ENCODE measurements around the gene CSNK1G2. TPM values are rescaled to one million over a fixed set of nuclear protein-coding genes. Genes with fewer than 3 reads are reported as not detected.

Gene CSNK1G2
- total and polyA plus RNA-seq, 2 experiments from 2014 or later: 97.7 to 100 TPM

DNA sequence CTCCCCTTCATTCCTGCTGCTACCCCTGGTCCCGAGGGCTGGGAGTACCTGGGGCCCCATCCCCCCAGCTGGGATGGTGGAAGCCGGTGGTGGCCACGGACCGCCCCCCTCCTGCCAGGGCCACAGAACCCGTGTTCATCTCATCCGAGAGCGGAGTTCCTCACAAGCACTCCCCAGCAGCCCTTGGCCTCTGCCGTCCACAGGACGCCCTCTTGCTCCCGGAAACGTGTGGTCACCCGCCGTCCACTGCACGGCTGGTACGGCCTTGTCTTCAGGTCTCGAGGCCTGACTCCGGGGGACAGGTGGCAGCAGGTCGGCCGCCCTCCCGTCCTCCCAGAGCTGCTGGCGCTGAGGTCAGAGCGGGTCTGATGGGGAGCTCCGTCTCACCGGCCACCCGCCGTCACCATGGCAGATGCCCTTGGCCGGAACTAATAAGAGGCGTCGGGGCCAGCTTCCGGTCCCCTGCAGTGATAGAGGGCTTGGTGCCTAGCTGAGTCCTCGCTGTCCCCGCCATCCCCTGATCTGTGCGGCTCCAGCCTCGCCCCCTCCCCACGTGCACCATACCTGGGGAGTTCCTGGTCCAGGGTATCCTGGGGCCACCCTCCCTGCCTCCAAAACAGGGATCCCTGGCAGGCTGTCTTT is 16.5 kb upstream of the CSNK1G2 start:
- no peak overlapping the region for H3K27ac ChIP-seq
- no peak for DNase-seq (ENCODE audit: low read depth in 1 of 2, low spot score in 1 of 2)
- H3K36me3 ChIP-seq: peaks cover 5% of the 10 kb centered on the region
- H3K4me1 ChIP-seq (ENCODE audit: low read depth): no peaks in the 10 kb centered on the region
- TF ChIP-seq, protein P1, sequence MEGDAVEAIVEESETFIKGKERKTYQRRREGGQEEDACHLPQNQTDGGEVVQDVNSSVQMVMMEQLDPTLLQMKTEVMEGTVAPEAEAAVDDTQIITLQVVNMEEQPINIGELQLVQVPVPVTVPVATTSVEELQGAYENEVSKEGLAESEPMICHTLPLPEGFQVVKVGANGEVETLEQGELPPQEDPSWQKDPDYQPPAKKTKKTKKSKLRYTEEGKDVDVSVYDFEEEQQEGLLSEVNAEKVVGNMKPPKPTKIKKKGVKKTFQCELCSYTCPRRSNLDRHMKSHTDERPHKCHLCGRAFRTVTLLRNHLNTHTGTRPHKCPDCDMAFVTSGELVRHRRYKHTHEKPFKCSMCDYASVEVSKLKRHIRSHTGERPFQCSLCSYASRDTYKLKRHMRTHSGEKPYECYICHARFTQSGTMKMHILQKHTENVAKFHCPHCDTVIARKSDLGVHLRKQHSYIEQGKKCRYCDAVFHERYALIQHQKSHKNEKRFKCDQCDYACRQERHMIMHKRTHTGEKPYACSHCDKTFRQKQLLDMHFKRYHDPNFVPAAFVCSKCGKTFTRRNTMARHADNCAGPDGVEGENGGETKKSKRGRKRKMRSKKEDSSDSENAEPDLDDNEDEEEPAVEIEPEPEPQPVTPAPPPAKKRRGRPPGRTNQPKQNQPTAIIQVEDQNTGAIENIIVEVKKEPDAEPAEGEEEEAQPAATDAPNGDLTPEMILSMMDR (IDR thresholded peaks at IDR 0.05; ENCODE audit: low read depth, low read length): no peak
- H3K9me3 ChIP-seq (ENCODE audit: low read depth): no peaks in the 10 kb centered on the region
- H3K27me3 ChIP-seq: no peaks in the 10 kb centered on the region
- H3K4me3 ChIP-seq: no peak overlapping the region

DNA sequence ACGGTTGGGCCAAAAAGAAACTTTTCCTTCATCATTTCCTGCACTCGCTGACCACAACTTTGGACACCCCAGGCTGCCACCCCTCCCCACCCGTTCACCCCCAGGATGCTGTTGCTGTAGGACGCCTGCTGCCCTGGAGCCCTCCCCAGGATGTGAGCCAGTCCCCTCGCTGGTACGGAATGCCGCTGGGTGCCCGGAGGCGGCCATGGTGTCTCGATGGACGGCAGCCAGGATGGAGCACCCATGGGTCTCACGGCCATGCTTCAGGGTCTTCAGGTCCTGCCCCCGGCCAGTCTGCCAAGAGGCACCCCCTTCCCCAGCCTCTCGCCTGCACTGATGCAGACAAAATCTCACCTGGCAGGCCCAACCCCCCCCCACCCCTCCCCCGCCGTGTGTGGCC is 15.4 kb upstream of the CSNK1G2 start:
- TF ChIP-seq, protein P1 (IDR thresholded peaks at IDR 0.05; ENCODE audit: low read depth, low read length): no peak
- Histone ChIP-seq H3K36me3 (peaks cover 5% of the 10 kb centered on the region), H3K27ac (no peak overlapping the region), H3K4me1 (ENCODE audit: low read depth) (peaks cover 3% of the 10 kb centered on the region), H3K9me3 (ENCODE audit: low read depth) (no peaks in the 10 kb centered on the region), H3K4me3 (no peak overlapping the region), H3K27me3 (no peaks in the 10 kb centered on the region)
- no peak for DNase-seq (ENCODE audit: low read depth in 1 of 2, low spot score in 1 of 2)

DNA sequence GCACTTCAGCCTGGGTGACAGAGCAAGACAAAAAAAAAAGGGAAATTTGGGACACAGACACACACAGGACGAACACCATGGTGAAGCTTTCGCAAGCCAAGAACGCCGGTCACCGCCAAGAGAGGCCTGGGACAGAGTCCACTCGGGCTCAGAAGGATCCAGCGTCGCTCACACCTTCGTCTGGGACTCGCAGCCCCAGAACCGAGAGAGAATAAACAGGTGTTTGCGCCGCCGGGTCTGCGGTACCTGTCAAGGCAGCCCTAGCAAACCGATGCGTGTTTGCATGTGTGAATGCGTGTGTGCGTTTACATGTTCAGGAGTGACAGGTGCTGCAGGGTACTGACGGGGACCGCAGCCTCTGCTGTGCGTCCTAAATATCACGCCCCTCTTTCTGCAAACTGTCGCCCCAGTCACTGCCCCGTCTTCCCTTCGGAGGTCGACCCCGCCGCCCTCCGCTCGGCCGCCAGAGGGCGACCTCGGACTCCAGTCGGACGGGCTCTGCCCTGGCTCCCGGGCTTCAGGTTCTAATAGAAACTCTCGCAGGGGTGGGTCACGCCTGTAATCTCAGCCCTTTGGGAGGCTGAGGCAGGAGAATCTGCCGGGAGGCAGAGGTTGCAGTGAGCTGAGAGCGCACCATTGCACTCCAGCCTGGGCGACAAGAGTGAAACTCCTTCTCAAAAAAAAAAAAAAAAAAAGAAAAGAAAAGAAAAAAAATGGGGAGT is 11.8 kb upstream of the CSNK1G2 start:
- TF ChIP-seq, protein P1 (IDR thresholded peaks at IDR 0.05; ENCODE audit: low read depth, low read length): peak; percentile 74
- H3K9me3 ChIP-seq (ENCODE audit: low read depth): no peaks in the 10 kb centered on the region
- H3K4me3 ChIP-seq: peak overlapping the region; percentile 21
- H3K27ac ChIP-seq: no peak overlapping the region
- no peaks in the 10 kb centered on the region for H3K36me3 ChIP-seq
- peak; percentile 75 to 88 for DNase-seq (ENCODE audit: low read depth in 1 of 2, low spot score in 1 of 2)
- no peaks in the 10 kb centered on the region for H3K27me3 ChIP-seq
- H3K4me1 ChIP-seq (ENCODE audit: low read depth): peaks cover 3% of the 10 kb centered on the region

DNA sequence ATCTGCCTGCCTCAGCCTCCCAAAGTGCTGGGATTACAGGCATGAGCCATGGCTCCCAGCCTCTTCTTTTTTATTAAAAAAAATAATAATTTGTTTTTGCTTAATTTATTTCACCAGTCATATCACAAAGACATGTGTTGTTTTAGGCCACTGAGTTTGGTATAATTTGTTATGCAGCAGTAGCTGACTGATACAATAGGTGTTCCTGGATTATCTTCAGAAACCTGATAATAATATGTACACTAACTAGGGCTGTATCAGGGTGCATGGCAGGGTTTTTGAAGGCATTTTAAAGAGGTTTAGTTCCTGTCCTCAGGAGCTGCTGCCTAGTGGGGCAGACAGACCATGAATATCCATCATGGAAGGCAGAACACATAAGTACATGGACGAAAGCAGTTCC is 9.5 kb upstream of the CSNK1G2 start:
- Histone ChIP-seq H3K9me3 (ENCODE audit: low read depth) (no peaks in the 10 kb centered on the region), H3K4me1 (ENCODE audit: low read depth) (peaks cover 3% of the 10 kb centered on the region), H3K36me3 (no peaks in the 10 kb centered on the region), H3K4me3 (no peak overlapping the region), H3K27ac (no peak overlapping the region), H3K27me3 (no peaks in the 10 kb centered on the region)
- no peak for DNase-seq (ENCODE audit: low read depth in 1 of 2, low spot score in 1 of 2)
- TF ChIP-seq, protein P1 (IDR thresholded peaks at IDR 0.05; ENCODE audit: low read depth, low read length): no peak

DNA sequence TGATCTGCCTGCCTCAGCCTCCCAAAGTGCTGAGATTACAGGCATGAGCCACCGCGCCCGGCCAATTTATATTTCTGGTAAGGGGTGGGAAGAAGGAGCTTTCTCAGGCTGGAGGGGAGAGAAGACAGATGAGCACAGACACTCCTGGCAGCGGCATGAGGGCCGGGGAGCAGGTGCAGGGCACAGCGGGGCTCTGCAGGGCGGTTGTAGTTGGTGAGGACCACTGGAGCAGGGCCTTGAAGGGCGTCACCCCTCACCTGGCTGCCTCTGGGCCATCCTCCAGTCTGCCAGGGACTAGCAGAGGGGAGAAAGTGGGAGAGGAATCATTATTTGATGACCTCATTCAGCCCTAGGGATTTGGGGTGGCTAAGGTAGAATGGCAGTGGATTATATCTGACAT is 8.6 kb upstream of the CSNK1G2 start:
- no peak overlapping the region for H3K4me3 ChIP-seq
- H3K27ac ChIP-seq: no peak overlapping the region
- peaks cover 3% of the 10 kb centered on the region for H3K4me1 ChIP-seq (ENCODE audit: low read depth)
- H3K36me3 ChIP-seq: no peaks in the 10 kb centered on the region
- TF ChIP-seq, protein P1 (IDR thresholded peaks at IDR 0.05; ENCODE audit: low read depth, low read length): no peak
- H3K9me3 ChIP-seq (ENCODE audit: low read depth): no peaks in the 10 kb centered on the region
- no peak for DNase-seq (ENCODE audit: low read depth in 1 of 2, low spot score in 1 of 2)
- H3K27me3 ChIP-seq: no peaks in the 10 kb centered on the region

Data from cardiac muscle cell (in vitro differentiated cells and primary cell).